ENCODE measurements around the gene PKD2. TPM values are rescaled to one million over a fixed set of nuclear protein-coding genes. Genes with fewer than 3 reads are reported as not detected.

PKD2 gene
- total RNA-seq, 6 experiments from 2014 or later = 67.8 to 103 (median 70.4) TPM

GRCh38 chr4:88059766-88060165 is 52.3 kb downstream of the PKD2 start:
- no peak for DNase-seq
- Mint-ChIP-seq H3K27me3 (ENCODE audit: insufficient read depth) (peaks cover 2% of the 10 kb centered on the region; the same call in 1 of the 2 replicates), H3K9me3 (no peaks in the 10 kb centered on the region), H3K4me1 (ENCODE audit: low read depth) (no peaks in the 10 kb centered on the region), H3K36me3 (ENCODE audit: low read depth) (peaks cover 23% of the 10 kb centered on the region), H3K4me3 (no peak overlapping the region), H3K27ac (no peak overlapping the region)
- TF ChIP-seq CTCF (IDR thresholded peaks at IDR 0.05) = no peak

GRCh38 chr4:88060431-88060830 is 53.0 kb downstream of the PKD2 start:
- Mint-ChIP-seq H3K4me1 (ENCODE audit: low read depth) (no peaks in the 10 kb centered on the region), H3K4me3 (no peak overlapping the region), H3K36me3 (ENCODE audit: low read depth) (peaks cover 24% of the 10 kb centered on the region), H3K27me3 (ENCODE audit: insufficient read depth) (peaks cover 2% of the 10 kb centered on the region; the same call in 1 of the 2 replicates), H3K27ac (no peak overlapping the region), H3K9me3 (no peaks in the 10 kb centered on the region)
- no peak for TF ChIP-seq CTCF (IDR thresholded peaks at IDR 0.05)
- DNase-seq = no peak

GRCh38 chr4:88062311-88062710 is 54.9 kb downstream of the PKD2 start:
- peaks cover 2% of the 10 kb centered on the region; the same call in 1 of the 2 replicates for H3K27me3 Mint-ChIP-seq (ENCODE audit: insufficient read depth)
- H3K9me3 Mint-ChIP-seq = no peaks in the 10 kb centered on the region
- no peak overlapping the region for H3K27ac Mint-ChIP-seq
- peaks cover 24% of the 10 kb centered on the region for H3K36me3 Mint-ChIP-seq (ENCODE audit: low read depth)
- TF ChIP-seq CTCF (IDR thresholded peaks at IDR 0.05) = no peak
- H3K4me3 Mint-ChIP-seq = no peak overlapping the region
- no peak for DNase-seq
- no peaks in the 10 kb centered on the region for H3K4me1 Mint-ChIP-seq (ENCODE audit: low read depth)

DNA sequence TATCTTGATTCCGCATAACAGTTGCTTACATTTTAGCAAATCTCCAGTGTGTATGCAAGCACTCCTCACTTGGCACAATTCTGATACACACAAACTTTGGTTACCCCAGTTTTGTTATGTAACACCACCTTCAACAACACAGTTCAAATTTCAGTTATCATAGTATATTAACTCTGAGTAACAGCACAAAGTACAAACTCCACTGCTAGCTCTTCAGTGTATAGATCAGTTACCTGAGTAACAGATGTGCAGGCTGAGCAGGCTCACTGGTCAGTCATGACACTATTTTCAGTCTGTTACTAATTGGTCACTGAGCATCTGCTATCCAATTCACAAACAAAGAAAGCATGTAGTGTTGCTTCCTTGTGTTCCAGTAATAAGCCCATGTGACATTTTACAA is 55.4 kb downstream of the PKD2 start:
- Mint-ChIP-seq H3K4me3 (no peak overlapping the region), H3K4me1 (ENCODE audit: low read depth) (no peaks in the 10 kb centered on the region), H3K27me3 (ENCODE audit: insufficient read depth) (peaks cover 2% of the 10 kb centered on the region; the same call in 1 of the 2 replicates), H3K9me3 (no peaks in the 10 kb centered on the region), H3K27ac (no peak overlapping the region), H3K36me3 (ENCODE audit: low read depth) (peaks cover 29% of the 10 kb centered on the region)
- no peak for TF ChIP-seq CTCF (IDR thresholded peaks at IDR 0.05)
- DNase-seq = no peak

DNA sequence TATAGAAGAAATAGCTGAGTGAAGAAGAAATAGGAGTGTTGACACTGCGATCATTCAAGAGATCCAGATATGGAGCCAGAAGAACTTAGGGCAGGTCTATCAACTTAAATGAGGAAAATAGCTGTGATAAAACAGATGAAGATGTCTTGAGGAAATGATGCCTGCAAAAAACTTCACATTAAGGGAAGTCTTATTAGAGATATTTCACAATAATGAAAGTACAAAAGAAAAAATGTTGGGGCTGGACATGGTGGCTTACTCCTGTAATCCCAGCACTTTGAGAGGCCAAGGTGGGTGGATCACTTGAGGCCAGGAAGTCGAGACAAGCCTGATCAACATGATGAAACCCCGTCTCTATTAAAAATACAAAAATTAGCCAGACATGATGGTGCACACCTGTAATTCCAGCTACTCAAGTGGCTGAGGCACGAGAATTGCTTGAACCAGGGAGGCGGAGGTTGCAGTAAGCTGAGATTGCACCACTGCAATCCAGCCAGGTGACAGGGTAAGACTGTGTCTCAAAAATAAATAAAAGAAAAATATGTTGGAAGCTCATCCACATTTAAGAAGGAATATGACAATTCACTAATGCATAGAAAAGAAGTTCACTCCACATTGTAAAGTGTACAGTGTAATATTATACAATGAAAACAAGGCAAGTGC is 56.3 kb downstream of the PKD2 start:
- no peak overlapping the region for H3K27ac Mint-ChIP-seq
- no peak overlapping the region for H3K4me3 Mint-ChIP-seq
- peaks cover 36% of the 10 kb centered on the region for H3K36me3 Mint-ChIP-seq (ENCODE audit: low read depth)
- H3K9me3 Mint-ChIP-seq = no peaks in the 10 kb centered on the region
- H3K27me3 Mint-ChIP-seq (ENCODE audit: insufficient read depth) = peaks cover 2% of the 10 kb centered on the region; the same call in 1 of the 2 replicates
- no peaks in the 10 kb centered on the region for H3K4me1 Mint-ChIP-seq (ENCODE audit: low read depth)
- TF ChIP-seq CTCF (IDR thresholded peaks at IDR 0.05) = no peak
- DNase-seq = no peak

Data from HFFc6 (cell line).